ENCODE measurements around the gene RNASE4. TPM values are rescaled to one million over a fixed set of nuclear protein-coding genes. Genes with fewer than 3 reads are reported as not detected.
"Not testable (repeated sequence)": the region's sequence is repeated elsewhere in the genome, so short reads cannot be mapped to it uniquely, and the experiment has no call there.

Gene RNASE4
- total and polyA plus RNA-seq, 5 donors from 2014 or later = 0.17 to 4.1 (median 2.3) TPM

DNA sequence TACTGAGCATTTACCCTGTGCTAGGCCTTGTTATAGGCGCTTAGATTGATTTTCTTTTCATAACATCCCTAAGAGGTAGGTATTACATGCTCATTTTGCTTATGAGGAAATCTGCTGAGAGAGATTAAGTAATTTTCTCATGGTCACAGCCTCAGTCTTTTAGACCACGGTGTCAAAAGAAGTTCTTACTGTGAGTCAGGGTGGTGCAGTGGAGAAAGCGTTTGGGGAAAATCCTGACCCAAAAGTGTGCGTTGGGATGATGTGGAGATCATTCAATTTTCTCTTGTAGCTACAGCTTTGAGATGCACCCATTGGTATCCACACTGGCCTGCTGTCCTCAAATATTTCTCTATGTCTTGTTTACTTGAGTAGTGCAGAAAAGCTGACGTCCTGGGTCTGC lies 12.4 kb downstream of the RNASE4 start:
- ATAC-seq (ENCODE audit: low read depth in 2 of 2) (no peak), DNase-seq (no peak)
- no peaks in the 10 kb centered on the region for H3K9me3 ChIP-seq (ENCODE audit: control insufficient read depth in 2 of 2, low read length in 2 of 2)
- H3K9me3 Mint-ChIP-seq = no peaks in the 10 kb centered on the region
- H3K4me3 Mint-ChIP-seq = no peak overlapping the region
- no peaks in the 10 kb centered on the region for H3K36me3 Mint-ChIP-seq
- no peaks in the 10 kb centered on the region for H3K27me3 ChIP-seq (ENCODE audit: control insufficient read depth, insufficient read depth, low read length)
- no peaks in the 10 kb centered on the region for H3K27me3 Mint-ChIP-seq
- no peak overlapping the region for H3K4me3 ChIP-seq (ENCODE audit: low read depth, low read length)
- no peak overlapping the region for H3K27ac Mint-ChIP-seq
- no peaks in the 10 kb centered on the region for H3K36me3 ChIP-seq (ENCODE audit: control insufficient read depth, insufficient read depth, low read length)
- H3K4me1 Mint-ChIP-seq = no peaks in the 10 kb centered on the region
- no peaks in the 10 kb centered on the region for H3K4me1 ChIP-seq (ENCODE audit: control insufficient read depth, insufficient read depth, low read length, poor library complexity, severe bottlenecking)
- H3K27ac ChIP-seq (ENCODE audit: insufficient read depth, low read length, poor library complexity, severe bottlenecking) = no peak overlapping the region

DNA sequence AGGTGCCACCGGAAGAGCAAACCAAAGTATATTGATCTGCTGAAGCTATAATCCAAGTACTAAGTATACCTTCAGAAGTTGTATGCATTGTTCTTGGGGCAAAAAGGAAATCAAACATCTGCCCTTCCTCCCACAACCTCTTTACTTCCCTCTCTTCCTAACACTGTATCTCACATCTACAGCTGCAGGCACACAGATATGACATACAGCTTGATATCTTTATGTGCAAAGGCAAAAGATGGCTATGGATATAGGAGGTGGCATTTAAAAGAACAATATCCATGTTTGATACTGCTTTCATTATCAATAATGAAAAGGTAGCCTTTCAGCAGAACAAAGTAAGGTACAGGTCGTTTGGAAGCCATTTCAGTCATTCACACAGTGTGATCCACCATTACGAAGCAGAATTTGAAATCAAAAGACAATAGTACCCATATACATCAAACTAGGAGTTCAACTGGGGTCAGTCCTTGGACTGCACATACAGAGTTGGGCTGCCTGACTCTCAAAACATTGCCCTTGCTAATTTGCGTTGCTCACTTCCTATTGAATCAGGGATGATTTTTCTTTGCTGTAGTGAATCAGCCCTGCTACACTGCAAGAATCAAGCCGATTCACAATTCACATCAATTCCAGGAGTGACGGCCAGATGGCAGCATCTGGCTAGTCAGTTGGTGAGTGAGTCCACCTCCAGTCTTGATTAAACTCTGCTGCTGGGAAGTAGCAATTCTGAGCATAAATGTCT lies 13.1 kb downstream of the RNASE4 start:
- no peaks in the 10 kb centered on the region for H3K27me3 Mint-ChIP-seq
- H3K36me3 Mint-ChIP-seq = no peaks in the 10 kb centered on the region

DNA sequence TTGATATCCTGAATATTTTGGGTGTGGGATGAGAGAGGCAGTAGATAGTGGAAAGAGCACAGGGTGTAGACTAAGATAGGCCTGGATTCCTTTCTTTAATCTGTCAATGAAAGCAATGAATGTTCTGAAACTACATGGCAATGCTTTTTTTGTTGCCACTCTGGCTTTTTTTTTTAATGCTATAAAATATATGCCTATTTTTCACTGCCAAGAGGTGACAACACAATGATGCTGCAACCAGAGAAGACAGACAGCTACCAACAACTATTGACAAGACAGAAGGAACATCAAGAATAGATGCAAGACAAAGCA lies 13.6 kb downstream of the RNASE4 start:
- Mint-ChIP-seq H3K27ac (peak overlapping the region in 1 of 3 donors; percentile 34), H3K4me1 (no peaks in the 10 kb centered on the region), H3K27me3 (no peaks in the 10 kb centered on the region), H3K36me3 (no peaks in the 10 kb centered on the region), H3K4me3 (no peak overlapping the region), H3K9me3 (no peaks in the 10 kb centered on the region)
- H3K27ac ChIP-seq (ENCODE audit: insufficient read depth, low read length, poor library complexity, severe bottlenecking) = no peak overlapping the region
- no peaks in the 10 kb centered on the region for H3K36me3 ChIP-seq (ENCODE audit: control insufficient read depth, insufficient read depth, low read length)
- no peaks in the 10 kb centered on the region for H3K9me3 ChIP-seq (ENCODE audit: control insufficient read depth in 2 of 2, low read length in 2 of 2)
- ATAC-seq (ENCODE audit: low read depth in 2 of 2) (no peak), DNase-seq (no peak)
- no peak overlapping the region for H3K4me3 ChIP-seq (ENCODE audit: low read depth, low read length)
- H3K27me3 ChIP-seq (ENCODE audit: control insufficient read depth, insufficient read depth, low read length) = no peaks in the 10 kb centered on the region
- H3K4me1 ChIP-seq (ENCODE audit: control insufficient read depth, insufficient read depth, low read length, poor library complexity, severe bottlenecking) = no peaks in the 10 kb centered on the region

More for the DNA sequence above, 13.1 kb downstream of the RNASE4 start:
- H3K4me1 Mint-ChIP-seq = no peaks in the 10 kb centered on the region
- Histone ChIP-seq H3K4me1 (ENCODE audit: control insufficient read depth, insufficient read depth, low read length, poor library complexity, severe bottlenecking) (no peaks in the 10 kb centered on the region), H3K27me3 (ENCODE audit: control insufficient read depth, insufficient read depth, low read length) (no peaks in the 10 kb centered on the region), H3K4me3 (ENCODE audit: low read depth, low read length) (no peak overlapping the region), H3K9me3 (ENCODE audit: control insufficient read depth in 2 of 2, low read length in 2 of 2) (no peaks in the 10 kb centered on the region), H3K36me3 (ENCODE audit: control insufficient read depth, insufficient read depth, low read length) (no peaks in the 10 kb centered on the region), H3K27ac (ENCODE audit: insufficient read depth, low read length, poor library complexity, severe bottlenecking) (no peak overlapping the region)
- peak; percentile 60 to 68 for ATAC-seq (ENCODE audit: low read depth in 2 of 2)
- no peaks in the 10 kb centered on the region for H3K9me3 Mint-ChIP-seq
- peak overlapping the region in 1 of 3 donors; percentile 34 for H3K27ac Mint-ChIP-seq
- no peak overlapping the region for H3K4me3 Mint-ChIP-seq
- peak; percentile 37 to 73 (median 55) for DNase-seq

DNA sequence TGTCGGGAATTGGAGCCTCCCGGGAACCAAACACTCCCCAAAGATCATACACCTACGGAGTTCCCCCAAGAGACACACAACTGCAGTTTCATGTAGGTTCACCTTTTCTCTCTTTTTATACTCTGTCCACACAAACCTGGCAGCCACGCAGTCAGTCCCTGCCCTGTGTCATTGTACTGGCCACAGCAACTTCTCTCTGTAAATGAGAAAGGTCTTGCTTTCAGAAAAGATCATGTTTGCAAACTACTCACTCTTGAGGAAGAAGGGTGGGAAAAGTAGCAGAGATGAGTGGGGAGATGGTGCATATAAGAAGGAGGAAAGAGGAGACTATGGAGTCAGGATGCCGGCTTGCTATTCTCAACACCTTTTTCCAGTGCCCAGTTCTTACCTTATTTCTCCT lies 14.6 kb downstream of the RNASE4 start:
- Histone ChIP-seq H3K27ac (ENCODE audit: insufficient read depth, low read length, poor library complexity, severe bottlenecking) (no peak overlapping the region), H3K36me3 (ENCODE audit: control insufficient read depth, insufficient read depth, low read length) (no peaks in the 10 kb centered on the region), H3K27me3 (ENCODE audit: control insufficient read depth, insufficient read depth, low read length) (no peaks in the 10 kb centered on the region), H3K9me3 (ENCODE audit: control insufficient read depth in 2 of 2, low read length in 2 of 2) (no peaks in the 10 kb centered on the region), H3K4me1 (ENCODE audit: control insufficient read depth, insufficient read depth, low read length, poor library complexity, severe bottlenecking) (no peaks in the 10 kb centered on the region), H3K4me3 (ENCODE audit: low read depth, low read length) (no peak overlapping the region)
- ATAC-seq (ENCODE audit: low read depth in 2 of 2) = no peak
- no peaks in the 10 kb centered on the region for H3K36me3 Mint-ChIP-seq
- no peak for DNase-seq
- H3K9me3 Mint-ChIP-seq = no peaks in the 10 kb centered on the region
- no peak overlapping the region for H3K4me3 Mint-ChIP-seq
- peak overlapping the region in 1 of 3 donors; percentile 18 for H3K27ac Mint-ChIP-seq
- H3K27me3 Mint-ChIP-seq = no peaks in the 10 kb centered on the region
- no peaks in the 10 kb centered on the region for H3K4me1 Mint-ChIP-seq

DNA sequence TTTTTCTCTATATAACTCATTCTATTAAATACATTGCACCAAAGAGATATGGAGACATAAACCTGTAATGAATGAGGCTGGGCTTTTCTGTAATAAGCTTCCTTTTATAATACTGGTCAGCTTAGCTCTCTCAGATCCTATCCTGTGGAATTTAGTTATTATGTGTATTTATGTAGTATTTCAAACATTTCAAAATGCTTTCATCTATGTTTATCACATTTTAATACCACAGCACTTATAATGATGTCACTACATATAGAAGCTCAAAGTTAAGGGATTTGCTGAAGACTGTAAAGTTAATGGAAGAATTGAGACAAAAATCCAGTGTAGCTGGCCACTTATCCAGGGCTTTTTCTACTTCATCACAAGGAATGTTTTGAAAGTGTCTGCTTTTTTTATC lies 15.6 kb downstream of the RNASE4 start:
- Mint-ChIP-seq H3K27ac (no peak overlapping the region), H3K27me3 (no peaks in the 10 kb centered on the region), H3K36me3 (no peaks in the 10 kb centered on the region), H3K4me1 (no peaks in the 10 kb centered on the region), H3K9me3 (no peaks in the 10 kb centered on the region), H3K4me3 (no peak overlapping the region)
- Histone ChIP-seq H3K27me3 (ENCODE audit: control insufficient read depth, insufficient read depth, low read length) (no peaks in the 10 kb centered on the region), H3K4me3 (ENCODE audit: low read depth, low read length) (no peak overlapping the region), H3K36me3 (ENCODE audit: control insufficient read depth, insufficient read depth, low read length) (no peaks in the 10 kb centered on the region), H3K4me1 (ENCODE audit: control insufficient read depth, insufficient read depth, low read length, poor library complexity, severe bottlenecking) (no peaks in the 10 kb centered on the region), H3K9me3 (ENCODE audit: control insufficient read depth in 2 of 2, low read length in 2 of 2) (no peaks in the 10 kb centered on the region), H3K27ac (ENCODE audit: insufficient read depth, low read length, poor library complexity, severe bottlenecking) (no peak overlapping the region)
- ATAC-seq (ENCODE audit: low read depth in 2 of 2) (no peak), DNase-seq (no peak)

DNA sequence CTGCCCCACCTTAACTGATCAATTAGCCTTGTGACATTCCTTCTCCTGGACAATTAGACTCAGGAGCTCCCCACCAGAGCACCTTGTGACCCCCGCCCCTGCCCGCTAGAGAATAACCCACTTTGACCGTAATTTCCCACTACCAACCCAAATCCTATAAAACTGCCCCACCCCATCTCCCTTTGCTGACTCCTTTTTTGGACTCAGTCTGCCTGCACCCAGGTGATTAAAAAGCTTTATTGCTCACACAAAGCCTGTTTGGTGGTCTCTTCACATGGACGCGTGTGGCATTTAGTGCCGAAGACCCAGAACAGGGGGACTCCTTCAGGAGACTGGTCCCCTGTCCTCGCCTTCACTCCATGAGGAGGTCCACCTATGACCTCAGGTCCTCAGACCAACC lies 16.6 kb downstream of the RNASE4 start:
- not testable (repeated sequence) for DNase-seq; H3K4me3 Mint-ChIP-seq; H3K4me3 ChIP-seq (ENCODE audit: low read depth, low read length); H3K36me3 Mint-ChIP-seq; H3K36me3 ChIP-seq (ENCODE audit: control insufficient read depth, insufficient read depth, low read length); H3K27me3 Mint-ChIP-seq; H3K27ac ChIP-seq (ENCODE audit: insufficient read depth, low read length, poor library complexity, severe bottlenecking); H3K9me3 Mint-ChIP-seq; H3K9me3 ChIP-seq (ENCODE audit: control insufficient read depth in 2 of 2, low read length in 2 of 2); H3K4me1 Mint-ChIP-seq; H3K27ac Mint-ChIP-seq; ATAC-seq (ENCODE audit: low read depth in 2 of 2); H3K4me1 ChIP-seq (ENCODE audit: control insufficient read depth, insufficient read depth, low read length, poor library complexity, severe bottlenecking); H3K27me3 ChIP-seq (ENCODE audit: control insufficient read depth, insufficient read depth, low read length)

DNA sequence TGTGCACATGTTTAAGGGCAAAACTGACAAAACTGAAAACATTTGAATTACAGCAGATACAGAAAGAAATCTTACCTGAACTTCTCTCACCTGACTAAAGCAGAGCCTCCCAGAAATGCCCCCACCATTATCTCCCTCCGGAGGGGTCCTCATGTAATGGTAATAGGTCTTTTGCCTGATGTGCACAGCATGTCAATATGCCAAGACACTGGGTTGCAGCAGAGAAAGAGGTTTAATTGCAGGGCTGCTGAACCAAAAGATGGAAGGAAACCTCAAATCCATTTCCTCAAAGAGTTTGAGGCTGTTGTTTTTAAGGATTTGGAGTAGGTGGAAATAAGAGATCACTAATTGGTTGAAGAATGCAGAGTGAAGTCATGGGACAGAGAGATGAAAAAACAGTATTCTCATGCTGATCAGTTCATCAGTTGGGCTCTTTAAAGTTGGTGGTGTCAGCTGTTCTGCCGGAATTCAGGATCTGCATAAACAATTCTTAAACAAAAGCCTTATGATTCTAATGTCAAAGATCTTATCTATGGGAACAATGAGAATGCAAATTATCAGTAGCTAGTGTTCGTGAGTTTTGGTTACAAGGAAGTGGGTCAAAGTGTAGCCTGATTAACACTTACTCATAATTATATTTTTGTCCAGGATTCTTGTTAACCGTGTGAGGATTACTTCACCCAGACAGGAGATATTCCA lies 22.4 kb downstream of the RNASE4 start:
- DNase-seq (no peak), ATAC-seq (ENCODE audit: low read depth in 2 of 2) (no peak)
- no peak overlapping the region for H3K4me3 ChIP-seq (ENCODE audit: low read depth, low read length)
- no peaks in the 10 kb centered on the region for H3K4me1 Mint-ChIP-seq
- no peaks in the 10 kb centered on the region for H3K36me3 ChIP-seq (ENCODE audit: control insufficient read depth, insufficient read depth, low read length)
- no peaks in the 10 kb centered on the region for H3K4me1 ChIP-seq (ENCODE audit: control insufficient read depth, insufficient read depth, low read length, poor library complexity, severe bottlenecking)
- H3K27me3 Mint-ChIP-seq = peaks cover 10% of the 10 kb centered on the region
- peaks cover 8% of the 10 kb centered on the region for H3K27me3 ChIP-seq (ENCODE audit: control insufficient read depth, insufficient read depth, low read length)
- H3K4me3 Mint-ChIP-seq = no peak overlapping the region
- H3K9me3 ChIP-seq (ENCODE audit: control insufficient read depth in 2 of 2, low read length in 2 of 2) = peaks cover 0 to 3% of the 10 kb centered on the region in 2 experiments
- H3K36me3 Mint-ChIP-seq = no peaks in the 10 kb centered on the region
- H3K27ac ChIP-seq (ENCODE audit: insufficient read depth, low read length, poor library complexity, severe bottlenecking) = no peak overlapping the region
- H3K9me3 Mint-ChIP-seq = no peaks in the 10 kb centered on the region
- H3K27ac Mint-ChIP-seq = no peak overlapping the region

DNA sequence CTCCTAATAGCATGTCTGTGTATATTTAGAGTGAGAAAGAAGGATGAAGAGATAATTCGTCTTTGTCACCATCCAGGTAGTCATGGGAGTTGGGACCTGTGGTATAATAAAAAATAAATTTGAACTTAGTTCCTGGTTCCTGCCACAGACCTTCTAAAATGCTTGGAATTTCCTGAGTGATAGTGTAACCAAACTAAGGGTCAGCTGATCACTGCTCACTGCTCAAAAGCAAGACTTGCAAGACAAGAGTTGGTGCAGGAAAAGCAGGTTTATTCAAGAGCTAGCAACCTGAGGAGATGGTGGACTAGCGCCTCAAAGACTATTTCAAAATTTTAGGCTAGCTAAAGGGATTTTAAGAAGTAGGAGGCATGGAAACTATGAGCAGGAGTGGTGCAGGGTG lies 23.3 kb downstream of the RNASE4 start:
- H3K4me1 ChIP-seq (ENCODE audit: control insufficient read depth, insufficient read depth, low read length, poor library complexity, severe bottlenecking) = no peaks in the 10 kb centered on the region
- H3K27me3 ChIP-seq (ENCODE audit: control insufficient read depth, insufficient read depth, low read length) = peaks cover 8% of the 10 kb centered on the region
- H3K9me3 ChIP-seq (ENCODE audit: control insufficient read depth in 2 of 2, low read length in 2 of 2) = peaks cover 0 to 3% of the 10 kb centered on the region in 2 experiments
- no peak overlapping the region for H3K4me3 ChIP-seq (ENCODE audit: low read depth, low read length)
- Mint-ChIP-seq H3K27ac (no peak overlapping the region), H3K4me3 (no peak overlapping the region), H3K27me3 (peaks cover 11% of the 10 kb centered on the region), H3K4me1 (no peaks in the 10 kb centered on the region), H3K9me3 (no peaks in the 10 kb centered on the region), H3K36me3 (no peaks in the 10 kb centered on the region)
- no peak for DNase-seq
- no peak for ATAC-seq (ENCODE audit: low read depth in 2 of 2)
- H3K27ac ChIP-seq (ENCODE audit: insufficient read depth, low read length, poor library complexity, severe bottlenecking) = no peak overlapping the region
- H3K36me3 ChIP-seq (ENCODE audit: control insufficient read depth, insufficient read depth, low read length) = no peaks in the 10 kb centered on the region
